ENCODE measurements around the gene ALK. TPM values are rescaled to one million over a fixed set of nuclear protein-coding genes. Genes with fewer than 3 reads are reported as not detected.

The ALK gene
- total RNA-seq, 1 donor from 2014 or later = not detected

DNA sequence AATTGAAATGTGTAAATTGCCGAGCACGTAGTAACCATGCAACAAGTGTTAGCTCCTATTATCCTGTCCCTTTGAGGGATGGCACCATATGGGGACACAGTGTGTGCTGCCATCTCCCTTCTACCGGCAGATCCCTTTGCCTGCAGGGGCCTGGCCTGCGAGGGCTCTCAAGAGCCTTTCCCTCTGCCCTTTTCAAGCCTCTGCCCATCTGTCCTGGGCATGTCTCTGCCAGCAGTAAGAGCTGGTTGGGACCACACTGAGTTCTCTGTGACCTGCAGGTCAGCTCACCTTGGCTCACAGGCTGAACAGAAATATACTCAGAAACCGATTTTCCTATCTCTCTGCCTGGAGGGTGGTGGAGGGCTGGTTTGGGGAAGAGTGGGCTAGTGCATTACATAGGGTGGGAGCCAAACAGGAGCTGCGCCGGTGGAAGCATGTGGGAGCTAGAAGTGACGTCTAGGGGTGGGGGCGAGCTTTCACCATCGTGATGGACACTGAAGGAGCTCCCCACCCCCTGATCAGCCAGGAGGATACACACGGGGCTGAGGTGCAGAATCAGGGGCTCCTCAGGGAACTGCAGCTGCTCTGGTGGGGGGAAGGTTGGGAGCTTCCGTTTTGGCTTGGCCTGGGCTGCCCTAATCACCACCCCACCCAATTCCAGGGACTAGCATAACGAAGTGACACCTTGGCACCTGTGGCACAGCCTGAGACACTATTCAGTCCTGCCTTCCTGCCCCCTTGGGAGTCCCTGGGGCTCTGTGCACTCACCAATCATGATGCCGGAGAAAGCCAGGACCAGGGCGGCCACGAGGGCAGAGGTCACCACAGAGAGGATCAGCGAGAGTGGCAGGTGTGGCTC is 696.5 kb downstream of the ALK start:
- DNase-seq (ENCODE audit: low read depth) = no peak

DNA sequence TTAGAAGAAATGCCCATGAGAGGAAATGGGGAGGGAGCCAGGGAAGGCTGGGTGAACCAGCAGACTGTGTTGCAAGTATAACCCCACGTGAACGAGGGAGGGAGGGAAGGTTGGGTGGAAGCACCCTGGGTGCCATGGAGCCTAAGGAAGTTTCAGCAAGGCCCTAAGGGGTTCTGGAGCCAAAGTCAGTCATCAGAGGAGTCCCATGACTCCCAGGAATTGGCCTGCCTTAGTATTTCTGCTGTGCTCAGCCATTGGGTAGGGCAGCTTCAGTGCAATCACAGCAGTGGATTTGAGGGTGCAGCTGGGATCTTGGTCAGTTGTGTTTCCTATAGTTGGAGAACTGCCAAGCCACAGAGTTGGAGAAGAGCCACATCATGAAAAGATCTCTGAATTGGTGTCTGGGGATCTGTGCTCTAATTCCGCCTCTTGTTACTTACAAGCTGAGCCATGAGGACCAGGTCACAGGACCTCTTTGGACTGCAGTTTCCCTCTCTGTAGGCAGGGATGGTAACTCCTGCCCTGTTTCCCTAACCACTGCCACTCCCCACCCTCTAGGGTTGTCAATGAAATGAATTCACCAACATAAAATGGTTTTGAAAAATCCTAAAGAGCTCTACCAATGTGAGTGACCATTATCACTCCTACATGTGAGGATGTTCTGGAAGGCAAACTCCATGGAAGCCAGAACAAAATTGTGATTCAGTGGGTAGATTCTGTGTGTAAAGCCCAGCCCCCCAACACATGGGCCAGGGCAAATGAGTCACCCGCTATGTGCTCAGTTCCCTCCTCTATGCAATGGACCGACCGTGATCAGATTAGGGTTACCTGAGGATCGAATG is 697.3 kb downstream of the ALK start:
- peak; percentile 41 for DNase-seq (ENCODE audit: low read depth)

DNA sequence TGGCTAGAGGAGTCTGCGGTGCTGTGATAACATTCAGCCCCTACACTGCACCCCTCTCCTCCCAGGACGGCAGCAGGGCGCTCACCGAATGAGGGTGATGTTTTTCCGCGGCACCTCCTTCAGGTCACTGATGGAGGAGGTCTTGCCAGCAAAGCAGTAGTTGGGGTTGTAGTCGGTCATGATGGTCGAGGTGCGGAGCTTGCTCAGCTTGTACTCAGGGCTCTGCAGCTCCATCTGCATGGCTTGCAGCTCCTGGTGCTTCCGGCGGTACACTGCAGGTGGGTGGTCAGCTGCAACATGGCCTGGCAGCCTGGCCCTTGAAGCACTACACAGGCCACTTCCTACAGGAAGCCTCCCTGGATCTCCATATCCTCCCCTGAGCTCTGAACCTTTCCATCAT is 698.1 kb downstream of the ALK start:
- no peak for DNase-seq (ENCODE audit: low read depth)

DNA sequence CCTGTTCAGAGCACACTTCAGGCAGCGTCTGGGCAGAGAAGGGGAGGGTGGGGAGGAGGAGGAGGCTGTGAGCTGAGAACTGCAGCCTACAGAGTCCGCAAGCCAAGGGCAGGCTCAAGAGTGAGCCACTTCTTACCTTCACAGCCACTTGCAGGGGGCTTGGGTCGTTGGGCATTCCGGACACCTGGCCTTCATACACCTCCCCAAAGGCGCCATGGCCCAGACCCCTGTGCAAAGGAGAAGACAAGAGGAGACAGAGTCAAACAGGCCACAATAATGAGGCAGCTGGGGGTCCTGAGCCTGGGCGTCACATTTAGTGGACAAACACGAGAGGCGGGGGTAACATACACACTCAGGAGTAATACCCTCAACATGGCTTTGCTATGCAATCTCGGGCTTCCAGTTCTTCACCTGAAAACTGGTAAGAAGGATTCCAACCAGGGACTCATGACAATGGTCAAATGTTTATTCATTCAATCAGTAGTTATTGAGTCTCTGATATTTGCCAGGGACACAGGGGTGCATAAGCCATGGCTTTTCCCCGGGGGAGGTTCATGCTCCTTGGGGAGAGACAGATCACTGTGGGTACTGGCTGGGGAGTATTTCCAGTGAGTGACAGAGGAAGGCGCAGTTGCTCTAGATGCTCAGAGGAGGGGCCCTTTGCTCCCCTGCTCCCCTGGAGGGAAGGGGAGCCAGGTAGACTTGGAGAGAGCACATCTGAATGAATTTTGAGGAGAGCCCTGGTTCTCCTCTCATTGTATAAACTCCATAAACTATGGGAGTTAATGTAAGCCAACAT is 698.8 kb downstream of the ALK start:
- DNase-seq (ENCODE audit: low read depth) = no peak

DNA sequence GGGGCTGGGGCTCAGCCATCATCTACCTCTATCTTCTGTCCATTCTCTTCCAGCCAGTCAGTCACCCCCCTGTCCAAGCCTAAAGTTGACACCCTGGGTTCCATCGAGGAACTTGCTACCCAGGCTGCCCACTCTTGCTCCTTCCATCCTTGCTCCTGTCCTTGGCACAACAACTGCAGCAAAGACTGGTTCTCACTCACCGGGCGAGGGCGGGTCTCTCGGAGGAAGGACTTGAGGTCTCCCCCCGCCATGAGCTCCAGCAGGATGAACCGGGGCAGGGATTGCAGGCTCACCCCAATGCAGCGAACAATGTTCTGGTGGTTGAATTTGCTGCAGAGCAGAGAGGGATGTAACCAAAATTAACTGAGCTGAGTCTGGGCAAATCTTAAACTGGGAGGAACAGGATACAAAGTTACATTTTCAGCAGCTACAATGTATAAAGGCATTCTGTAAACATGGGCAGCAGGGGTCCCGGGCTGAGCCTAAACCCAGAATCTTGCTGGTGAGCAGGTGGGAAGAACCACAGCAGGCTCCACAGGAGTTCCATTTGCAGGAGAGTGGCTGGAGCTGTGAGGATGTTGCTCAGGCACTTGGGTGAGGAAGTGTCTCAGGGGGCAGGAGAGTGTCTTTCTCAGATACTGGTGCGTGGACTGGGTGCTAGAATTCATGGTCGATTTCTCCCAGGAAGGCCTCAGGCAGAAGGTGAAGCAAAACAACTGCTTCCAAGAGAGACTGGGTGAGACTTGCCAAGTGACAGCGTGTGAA is 700.7 kb downstream of the ALK start:
- DNase-seq (ENCODE audit: low read depth) = no peak

DNA sequence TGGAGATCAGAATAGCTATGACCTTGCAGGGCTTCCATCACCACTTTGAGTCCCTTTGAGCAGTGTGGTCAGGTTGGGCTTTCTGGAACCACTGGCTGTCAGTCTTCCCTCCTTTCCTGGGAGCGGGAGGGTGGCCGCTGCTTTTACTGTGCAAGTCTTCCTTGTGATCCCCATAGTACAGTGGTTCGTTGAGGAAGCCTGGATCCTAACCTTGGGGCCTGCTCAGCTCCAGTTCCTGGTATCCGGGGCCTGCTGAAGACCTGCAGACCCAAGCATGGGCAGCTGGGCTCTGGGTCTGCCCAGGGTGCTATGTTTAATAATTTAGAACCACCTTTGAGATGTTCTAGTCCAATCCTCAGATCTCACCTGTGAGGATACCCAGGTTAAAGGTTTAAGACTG is 702.0 kb downstream of the ALK start:
- DNase-seq (ENCODE audit: low read depth) = no peak

DNA sequence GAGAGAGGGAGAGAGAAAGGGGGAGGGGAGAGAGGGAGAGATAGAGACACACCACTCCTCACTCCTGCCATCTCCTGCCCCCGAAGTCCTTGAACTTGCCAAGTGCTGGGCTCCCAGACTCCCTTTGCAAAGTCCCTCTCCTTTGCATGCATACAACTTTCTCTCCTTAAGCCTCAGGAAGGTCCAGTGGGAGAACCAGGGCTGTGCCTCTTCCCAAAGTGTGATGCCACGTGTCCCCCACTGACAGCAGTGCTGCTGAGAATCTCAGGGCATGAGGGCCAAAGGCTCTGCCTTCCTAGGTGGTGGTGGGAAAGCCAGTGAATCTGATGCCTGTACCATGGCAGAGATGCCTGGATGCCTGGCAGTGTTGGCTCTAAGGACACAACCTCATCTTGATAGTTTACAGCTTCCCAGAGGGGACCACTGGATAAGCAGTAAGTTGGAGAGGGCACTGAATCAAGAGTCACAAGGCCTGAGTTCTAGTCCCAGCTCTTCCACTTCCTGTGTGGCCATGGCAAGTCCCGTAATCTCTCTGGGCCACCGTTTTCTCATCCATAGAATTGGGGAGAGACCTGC is 702.7 kb downstream of the ALK start:
- DNase-seq (ENCODE audit: low read depth) = no peak

DNA sequence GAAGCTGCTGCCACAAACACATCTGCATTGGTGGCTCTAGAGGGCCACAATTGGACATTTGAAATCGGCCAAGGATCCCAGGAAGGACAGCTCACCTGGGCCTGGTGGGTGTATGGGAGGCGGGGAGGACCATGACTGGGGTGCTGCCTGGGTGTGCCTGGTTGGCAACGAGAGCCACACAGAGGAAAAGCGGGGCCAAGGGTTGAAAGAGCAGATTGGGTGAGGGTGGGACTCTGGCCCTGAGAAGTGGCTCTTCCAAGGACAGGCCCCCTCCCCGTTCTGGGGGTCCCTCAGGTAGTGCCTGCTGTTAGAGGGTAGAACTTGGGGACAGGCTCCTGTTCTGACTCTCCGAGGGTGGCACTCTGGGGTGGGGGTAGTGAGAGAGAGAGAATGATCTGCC is 703.3 kb downstream of the ALK start:
- no peak for DNase-seq (ENCODE audit: low read depth)

DNA sequence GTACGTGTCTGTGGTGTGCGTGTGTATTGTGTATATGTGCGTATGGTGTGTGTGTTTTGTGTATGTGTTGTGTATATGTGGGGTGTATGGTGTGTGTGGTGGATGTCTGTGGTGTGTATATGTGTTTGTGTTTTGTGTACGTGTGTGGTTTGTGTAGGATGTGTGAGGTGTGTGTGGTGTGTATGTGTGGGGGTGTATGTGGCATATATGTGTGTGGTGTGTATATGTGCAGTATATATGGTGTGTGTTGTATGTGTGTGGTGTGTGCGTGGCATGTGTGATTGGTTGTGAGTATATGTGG is 704.8 kb downstream of the ALK start:
- no peak for DNase-seq (ENCODE audit: low read depth)

DNA sequence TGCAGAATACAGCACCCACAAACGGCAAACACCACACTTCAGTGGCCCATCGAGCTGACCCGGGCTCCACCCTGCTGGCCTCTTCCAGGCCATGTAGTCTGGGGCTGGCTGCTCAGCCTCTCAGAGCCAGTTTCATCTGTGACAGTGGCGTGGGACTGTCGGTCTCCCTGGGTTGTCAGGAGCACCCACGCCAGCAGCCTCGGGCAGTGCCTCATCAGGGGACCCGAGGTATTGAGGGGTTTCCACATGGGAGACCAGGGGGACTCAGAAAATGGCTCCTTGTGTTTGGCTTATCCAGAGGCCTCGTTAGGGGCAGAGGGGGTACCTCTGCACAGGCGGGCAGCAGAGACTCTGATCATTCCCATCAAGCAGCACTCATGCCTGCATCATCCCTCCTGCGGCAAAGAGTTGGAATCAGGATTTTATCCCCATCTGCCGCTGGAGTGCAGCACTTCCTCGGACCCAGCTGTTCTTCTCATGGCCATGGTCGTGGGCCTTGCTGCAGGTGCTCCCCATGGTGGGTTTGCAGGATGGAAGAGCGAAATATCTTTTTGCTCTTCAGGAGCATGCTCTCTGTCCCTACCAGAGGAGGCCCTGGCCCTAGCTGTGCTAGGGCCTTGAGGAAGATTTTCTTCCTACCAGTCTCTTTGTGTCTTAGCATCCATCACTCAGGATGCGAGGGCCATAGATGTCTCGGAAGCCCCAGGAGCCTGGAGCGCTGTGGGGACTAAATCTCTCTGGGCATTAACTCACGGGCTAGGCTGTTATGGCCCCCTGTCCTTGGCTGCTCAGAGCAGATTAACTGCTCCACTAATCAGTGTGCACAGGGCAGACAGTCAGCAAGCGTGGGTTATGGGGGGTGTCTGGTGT is 705.4 kb downstream of the ALK start:
- no peak for DNase-seq (ENCODE audit: low read depth)

DNA sequence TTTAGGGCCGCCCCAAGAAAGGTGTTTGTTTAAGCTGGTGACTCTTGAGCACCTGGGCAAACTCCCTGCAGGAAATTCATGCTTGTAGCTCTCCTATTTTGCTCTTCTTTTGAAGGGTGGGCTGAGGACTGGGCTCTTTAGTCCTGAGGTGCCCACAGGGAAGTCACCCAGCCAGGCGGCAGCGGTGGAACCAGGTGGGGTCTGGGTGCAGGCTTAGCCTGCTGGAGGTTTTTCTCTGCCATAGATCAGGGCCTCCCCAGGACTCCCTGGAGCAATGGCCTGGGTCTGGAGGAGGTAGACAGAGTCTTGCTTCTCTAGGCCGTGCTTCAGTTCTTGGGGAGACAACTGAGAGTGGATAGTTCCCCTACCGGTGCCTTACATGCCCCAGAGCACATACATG is 706.3 kb downstream of the ALK start:
- no peak for DNase-seq (ENCODE audit: low read depth)

DNA sequence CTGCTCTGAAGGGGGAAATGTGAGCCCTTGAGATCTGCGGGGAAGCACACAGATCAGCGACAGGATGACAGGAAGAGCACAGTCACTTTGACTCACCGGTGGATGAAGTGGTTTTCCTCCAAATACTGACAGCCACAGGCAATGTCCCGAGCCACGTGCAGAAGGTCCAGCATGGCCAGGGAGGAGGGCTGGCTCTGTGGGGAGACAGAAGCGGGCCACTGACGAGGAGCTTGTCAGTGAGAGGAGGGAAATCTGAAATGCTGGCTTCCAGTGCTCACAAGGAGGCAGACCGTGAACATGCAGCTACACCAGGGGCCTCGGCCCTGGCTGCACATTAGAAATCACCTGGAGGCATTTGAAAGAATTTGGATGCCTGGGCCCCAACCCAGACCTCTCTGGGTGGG is 707.5 kb downstream of the ALK start:
- DNase-seq (ENCODE audit: low read depth) = no peak

DNA sequence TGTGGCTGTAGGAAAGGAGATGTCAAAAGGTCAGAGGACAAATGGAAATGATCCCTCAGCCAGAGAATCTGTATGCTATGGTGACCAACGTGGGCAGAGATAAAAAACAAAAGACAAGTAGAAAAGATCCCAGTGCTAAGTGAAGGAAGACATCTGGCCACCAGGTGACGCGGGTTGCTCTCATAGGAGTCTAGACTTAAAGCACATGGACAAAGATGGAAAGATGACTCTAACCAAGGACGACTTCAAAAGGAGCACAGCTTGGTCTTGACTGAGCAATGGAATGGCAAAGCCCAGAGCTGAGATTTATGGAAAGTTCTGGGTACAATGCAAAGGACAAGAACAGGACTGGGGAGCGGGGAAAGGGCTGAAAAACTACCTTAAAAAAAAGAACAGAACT is 709.4 kb downstream of the ALK start:
- no peak for DNase-seq (ENCODE audit: low read depth)

DNA sequence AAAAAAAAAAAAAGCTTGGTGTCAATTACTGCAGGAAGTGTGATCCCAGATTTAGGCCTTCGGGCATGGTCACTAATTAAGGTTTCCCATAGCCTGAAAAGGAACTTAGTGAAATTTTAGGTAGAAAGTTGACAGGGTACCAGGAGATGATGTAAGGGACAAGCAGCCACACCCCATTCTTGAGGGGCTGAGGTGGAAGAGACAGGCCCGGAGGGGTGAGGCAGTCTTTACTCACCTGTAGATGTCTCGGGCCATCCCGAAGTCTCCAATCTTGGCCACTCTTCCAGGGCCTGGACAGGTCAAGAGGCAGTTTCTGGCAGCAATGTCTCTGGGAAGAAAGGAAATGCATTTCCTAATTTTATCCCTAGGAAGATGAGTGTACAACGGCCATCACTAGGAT is 711.8 kb downstream of the ALK start:
- no peak for DNase-seq (ENCODE audit: low read depth)

DNA sequence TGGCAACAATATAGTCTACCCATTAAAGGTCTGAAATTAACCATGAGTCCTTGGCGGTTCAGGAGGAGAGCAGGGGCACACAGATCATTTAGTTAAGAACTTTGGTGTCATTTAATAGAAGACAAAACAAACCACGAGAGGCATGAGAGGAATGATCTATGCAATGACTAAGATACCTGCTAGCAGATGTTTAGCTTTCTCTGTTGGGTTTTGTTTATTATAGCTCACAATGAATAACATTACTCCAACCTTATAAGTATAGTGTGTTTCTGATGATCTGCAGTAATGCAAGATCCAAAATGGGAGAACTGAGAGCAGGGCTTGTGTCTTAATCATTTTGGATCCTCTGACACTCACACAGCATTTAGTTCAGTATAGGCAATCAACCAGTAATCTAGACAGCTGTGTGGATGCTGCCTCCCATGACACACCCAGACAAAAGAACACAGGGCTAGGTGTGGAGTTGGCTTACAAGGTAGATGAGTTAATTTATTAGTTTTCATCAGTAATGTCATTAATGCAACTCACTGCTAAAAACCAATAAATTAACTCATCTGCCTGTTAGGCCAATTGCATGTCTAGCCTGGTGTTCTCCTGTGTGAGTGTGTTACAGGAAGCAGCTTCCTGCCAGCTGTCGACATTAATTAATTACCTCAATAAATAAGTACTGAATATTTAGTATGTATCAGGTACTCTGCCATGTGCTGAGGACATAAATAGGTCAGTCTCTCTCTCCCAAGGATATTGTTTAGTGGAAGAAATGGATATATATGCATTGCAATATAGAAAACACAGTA is 713.8 kb downstream of the ALK start:
- no peak for DNase-seq (ENCODE audit: low read depth)

DNA sequence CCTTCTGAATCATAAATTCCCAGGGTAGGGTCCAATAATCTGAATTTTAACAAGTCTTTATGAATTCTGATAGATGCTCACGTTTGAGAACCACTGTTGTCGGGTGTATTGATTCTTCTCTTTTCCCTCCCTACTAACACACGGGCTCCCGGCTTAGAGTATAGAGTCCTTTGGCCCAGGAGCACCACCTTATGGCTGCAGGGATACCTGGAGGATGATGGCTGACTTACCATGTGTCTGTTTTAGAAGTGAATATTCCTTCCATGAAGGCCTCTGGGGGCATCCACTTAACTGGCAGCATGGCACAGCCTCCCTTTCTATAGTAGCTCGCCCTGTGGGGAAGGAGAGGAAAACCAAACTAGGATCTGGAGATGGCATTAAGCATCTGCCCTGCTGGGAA is 714.4 kb downstream of the ALK start:
- no peak for DNase-seq (ENCODE audit: low read depth)

DNA sequence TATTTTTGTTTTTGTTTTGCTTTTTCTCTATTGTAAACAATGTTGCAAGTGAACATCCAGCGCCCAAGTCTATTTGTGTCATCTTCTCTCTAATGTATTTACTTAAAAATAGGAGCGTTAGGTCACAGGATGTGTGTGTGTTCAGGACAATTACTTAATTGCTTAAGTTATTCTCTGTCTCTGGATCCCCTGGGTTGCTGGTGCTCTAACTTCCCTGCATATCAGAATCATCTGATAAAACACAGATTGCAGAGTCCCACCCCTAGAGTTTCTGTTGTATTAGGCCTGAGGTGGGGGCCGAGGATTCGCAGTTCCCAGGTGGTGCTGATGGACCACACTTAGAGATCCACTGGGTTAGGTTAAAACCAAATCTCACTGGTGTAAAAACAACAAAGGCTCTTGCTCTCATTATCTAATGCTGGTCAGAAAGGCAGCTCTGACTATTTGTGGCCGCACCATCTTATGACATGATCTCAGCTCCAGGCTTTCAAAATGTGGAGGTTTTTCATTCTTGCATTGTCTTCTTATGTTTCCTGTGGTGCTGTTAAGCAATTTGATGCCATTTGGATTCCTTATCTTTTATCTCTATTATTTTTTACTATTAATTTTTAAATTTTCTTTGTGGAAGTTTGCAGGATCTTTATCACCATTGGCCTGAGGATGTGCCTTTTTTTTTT is 718.4 kb downstream of the ALK start:
- no peak for DNase-seq (ENCODE audit: low read depth)

DNA sequence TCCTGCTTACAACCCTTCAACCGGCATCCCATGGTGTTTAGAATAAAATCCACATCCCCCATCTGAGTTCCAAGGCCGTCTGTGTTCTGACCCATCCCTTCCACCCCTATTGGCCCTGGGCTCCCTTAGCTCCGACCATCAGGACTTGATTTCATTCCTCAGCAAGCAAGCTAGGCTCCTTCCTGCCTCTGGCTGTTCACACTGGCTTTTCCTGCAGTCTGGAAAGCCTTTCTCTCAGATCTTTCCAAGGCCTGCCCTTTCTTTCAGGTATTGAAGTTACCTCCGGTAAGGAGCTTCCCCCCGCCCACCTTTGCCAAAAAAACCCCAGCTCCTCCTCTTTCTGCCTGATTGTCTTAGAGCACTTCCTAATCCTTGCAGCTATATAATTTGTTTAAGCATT is 719.4 kb downstream of the ALK start:
- no peak for DNase-seq (ENCODE audit: low read depth)

Measured in renal cortical epithelial cell (primary cell).